K562 (cell line): ENCODE results near the gene NQO2. TPM values are rescaled to one million over a fixed set of nuclear protein-coding genes. Genes with fewer than 3 reads are reported as not detected.
A peak's percentile ranks its signal among the peaks of the same experiment; 100 is the strongest.

Experiments
- ASH1L ChIP-seq: fragments of 450-650 bp; IDR thresholded peaks from 2 replicates; pipeline ENCODE4 v1.6.1; 2018; ENCODE audit warnings: borderline replicate concordance, mild to moderate bottlenecking, low read depth; ENCODE audit not compliant: partially characterized antibody
- FIP1L1 ChIP-seq: fragments of 200-400 bp; formaldehyde crosslinking; IDR thresholded peaks from 2 replicates; pipeline ENCODE4 v1.6.1; 2018; ENCODE audit warnings: mild to moderate bottlenecking, low read depth, low read length; ENCODE audit not compliant: poor library complexity, severe bottlenecking
- FOXA1 ChIP-seq: fragments of 450-650 bp; IDR thresholded peaks from 2 replicates; pipeline ENCODE4 v1.6.1; 2016; ENCODE audit warnings: mild to moderate bottlenecking, borderline replicate concordance
- FOXJ2 ChIP-seq: fragments of 200-800 bp; sonication (Bioruptor generic); IDR thresholded peaks from 2 replicates; pipeline ENCODE4 v1.6.1; 2016; ENCODE audit warnings: missing genetic modification characterization, missing compliant biosample characterization
- FOXJ3 ChIP-seq: sonication (generic); formaldehyde crosslinking; IDR thresholded peaks from 2 replicates; pipeline ENCODE4 v1.4.0; 2020; ENCODE audit warnings: mild to moderate bottlenecking, missing genetic modification reagents
- GTF2F1 ChIP-seq: IDR thresholded peaks from 2 replicates; pipeline ENCODE4 v1.6.1; 2011; ENCODE audit warnings: low read depth, low read length, improper control_type of control experiment
- HEY1 ChIP-seq: fragments of 250-450 bp; sonication (Bioruptor Pico); IDR thresholded peaks from 2 replicates; pipeline ENCODE4 v1.5.0; 2020; ENCODE audit warnings: mild to moderate bottlenecking, moderate library complexity, borderline replicate concordance
- IRF2 ChIP-seq: sonication (generic); formaldehyde crosslinking; IDR thresholded peaks from 2 replicates; pipeline ENCODE4 v1.8.1; 2022; ENCODE audit warnings: mild to moderate bottlenecking, missing genetic modification reagents
- KAT2B ChIP-seq: IDR thresholded peaks from one replicate; pipeline ENCODE4 v1.6.1; 2012; ENCODE audit warnings: low read depth, mild to moderate bottlenecking, control low read depth, inconsistent platforms, low read length, moderate library complexity
- KDM1A ChIP-seq, 2 experiments: fragments of 450-650 bp; IDR thresholded peaks; 2 replicates each; pipeline ENCODE4 v1.6.1; 2016; ENCODE audit warnings: mild to moderate bottlenecking in 2 of 2
- KDM2B ChIP-seq: fragments of 250-450 bp; sonication (Bioruptor Pico); IDR thresholded peaks from 2 replicates; pipeline ENCODE4 v1.8.0; 2021; ENCODE audit warnings: mild to moderate bottlenecking, moderate library complexity
- KLF1 ChIP-seq: fragments of 450-650 bp; IDR thresholded peaks from 2 replicates; pipeline ENCODE4 v1.6.1; 2016; ENCODE audit warnings: missing genetic modification characterization, missing compliant biosample characterization
- KLF10 ChIP-seq: fragments of 250-450 bp; sonication (Bioruptor Pico); IDR thresholded peaks from 2 replicates; pipeline ENCODE4 v1.6.1; 2021; ENCODE audit warnings: matching md5 sums
- LEF1 ChIP-seq: fragments of 450-650 bp; IDR thresholded peaks from 2 replicates; pipeline ENCODE4 v1.6.1; 2016; ENCODE audit warnings: mild to moderate bottlenecking
- PHB2 ChIP-seq: fragments of 450-650 bp; IDR thresholded peaks from 2 replicates; pipeline ENCODE4 v1.6.1; 2017; ENCODE audit warnings: low read depth
- POLR2AphosphoS5 ChIP-seq: IDR thresholded peaks from 2 replicates; pipeline ENCODE4 v1.6.1; 2011; ENCODE audit warnings: mild to moderate bottlenecking, low read depth, low read length, moderate library complexity; ENCODE audit not compliant: control insufficient read depth, insufficient read depth
- PPARD ChIP-seq: fragments of 250-450 bp; sonication (Bioruptor Pico); IDR thresholded peaks from 2 replicates; pipeline ENCODE4 v1.8.0; 2022; ENCODE audit warnings: inconsistent platforms, mild to moderate bottlenecking, moderate library complexity
- RBBP5 ChIP-seq: fragments of 200-600 bp; sonication (generic); IDR thresholded peaks from 2 replicates; pipeline ENCODE4 v1.6.1; 2012; ENCODE audit warnings: borderline replicate concordance, mild to moderate bottlenecking, low read length, control low read depth, inconsistent platforms; ENCODE audit not compliant: insufficient read depth, poor library complexity, severe bottlenecking
- SIN3A ChIP-seq, 2 experiments: fragments of 150-350 bp in 1 of 2; IDR thresholded peaks; 2 replicates each; pipeline ENCODE4 v1.6.1; 2011 to 2016; ENCODE audit warnings: borderline replicate concordance in 2 of 2, low read depth in 2 of 2, low read length in 2 of 2, mild to moderate bottlenecking in 2 of 2, moderate library complexity in 2 of 2; ENCODE audit not compliant: control insufficient read depth in 1 of 2
- SMAD3 ChIP-seq: fragments of 450-650 bp; formaldehyde crosslinking; conservative IDR thresholded peaks from 2 replicates; pipeline ENCODE4 v1.4.0; 2020; ENCODE audit warnings: mild to moderate bottlenecking
- STAT5B ChIP-seq: fragments of 250-450 bp; sonication (Bioruptor Pico); IDR thresholded peaks from 2 replicates; pipeline ENCODE4 v1.8.0; 2021; ENCODE audit warnings: mild to moderate bottlenecking, inconsistent platforms
- ZBED1 ChIP-seq: IDR thresholded peaks from 2 replicates; pipeline ENCODE4 v1.6.1; 2014
- ZBTB7A ChIP-seq: IDR thresholded peaks from 2 replicates; pipeline ENCODE4 v1.6.1; 2011; ENCODE audit warnings: low read depth, mild to moderate bottlenecking, low read length, moderate library complexity, borderline replicate concordance; ENCODE audit not compliant: control insufficient read depth
- ZNF445 ChIP-seq: fragments of 250-450 bp; sonication (Bioruptor Pico); IDR thresholded peaks from 2 replicates; pipeline ENCODE4 v1.4.0; 2020; ENCODE audit warnings: low read depth, mild to moderate bottlenecking, moderate library complexity
- ZNF699 ChIP-seq: fragments of 250-450 bp; sonication (Bioruptor Pico); IDR thresholded peaks from 2 replicates; pipeline ENCODE4 v1.8.0; 2021; ENCODE audit warnings: mild to moderate bottlenecking, moderate library complexity; ENCODE audit not compliant: insufficient replicate concordance
- ZSCAN29 ChIP-seq: fragments of 450-650 bp; IDR thresholded peaks from 2 replicates; pipeline ENCODE4 v1.6.1; 2017
- polyA plus RNA-seq, 8 experiments: library from polyadenylated mRNA; depleted of rRNA in 4 of 8; stranded (reverse) in 5 of 8; unstranded in 3 of 8; fragments of >200 nt; fragmentation: Nextera tagmentation in 2 of 8; fragmentation: Illumina TruSeq in 1 of 8; extraction: Ambion mirVana in 2 of 8; extraction: Trizol in 1 of 8; gene quantifications; 2 replicates each; pipeline versions ENCODE4 v1.2.1 to v1.2.3, GENCODE V29; 2011 to 2014; ENCODE audit warnings: inconsistent platforms in 1 of 8, missing spikeins in 1 of 8
- total RNA-seq, 7 experiments: library from RNA; depleted of rRNA in 6 of 7; stranded (reverse); fragments of >200 nt in 6 of 7; fragmentation: Illumina TruSeq in 2 of 7; extraction: Trizol in 2 of 7; gene quantifications; 2 replicates each; pipeline versions ENCODE4 v1.2.1 to v1.2.3, GENCODE V29; 2011 to 2021; ENCODE audit warnings: low replicate concordance in 1 of 7
- TF ChIP-seq, protein P1 (sequence below): fragments of 450-650 bp; IDR thresholded peaks from one replicate; pipeline ENCODE4 v1.6.1; 2018; ENCODE audit warnings: mild to moderate bottlenecking, moderate library complexity; ENCODE audit not compliant: partially characterized antibody
- TF ChIP-seq, protein P2 (sequence below): fragments of 250-450 bp; sonication (Bioruptor Pico); IDR thresholded peaks from 2 replicates; pipeline ENCODE4 v1.9.0; 2021; ENCODE audit warnings: mild to moderate bottlenecking

Gene NQO2
- total and polyA plus RNA-seq, 9 of the 15 experiments (the other 6 are each of a cell fraction or from before 2014, with no cell fraction given), result 54.6 to 214 (median 116) TPM

DNA sequence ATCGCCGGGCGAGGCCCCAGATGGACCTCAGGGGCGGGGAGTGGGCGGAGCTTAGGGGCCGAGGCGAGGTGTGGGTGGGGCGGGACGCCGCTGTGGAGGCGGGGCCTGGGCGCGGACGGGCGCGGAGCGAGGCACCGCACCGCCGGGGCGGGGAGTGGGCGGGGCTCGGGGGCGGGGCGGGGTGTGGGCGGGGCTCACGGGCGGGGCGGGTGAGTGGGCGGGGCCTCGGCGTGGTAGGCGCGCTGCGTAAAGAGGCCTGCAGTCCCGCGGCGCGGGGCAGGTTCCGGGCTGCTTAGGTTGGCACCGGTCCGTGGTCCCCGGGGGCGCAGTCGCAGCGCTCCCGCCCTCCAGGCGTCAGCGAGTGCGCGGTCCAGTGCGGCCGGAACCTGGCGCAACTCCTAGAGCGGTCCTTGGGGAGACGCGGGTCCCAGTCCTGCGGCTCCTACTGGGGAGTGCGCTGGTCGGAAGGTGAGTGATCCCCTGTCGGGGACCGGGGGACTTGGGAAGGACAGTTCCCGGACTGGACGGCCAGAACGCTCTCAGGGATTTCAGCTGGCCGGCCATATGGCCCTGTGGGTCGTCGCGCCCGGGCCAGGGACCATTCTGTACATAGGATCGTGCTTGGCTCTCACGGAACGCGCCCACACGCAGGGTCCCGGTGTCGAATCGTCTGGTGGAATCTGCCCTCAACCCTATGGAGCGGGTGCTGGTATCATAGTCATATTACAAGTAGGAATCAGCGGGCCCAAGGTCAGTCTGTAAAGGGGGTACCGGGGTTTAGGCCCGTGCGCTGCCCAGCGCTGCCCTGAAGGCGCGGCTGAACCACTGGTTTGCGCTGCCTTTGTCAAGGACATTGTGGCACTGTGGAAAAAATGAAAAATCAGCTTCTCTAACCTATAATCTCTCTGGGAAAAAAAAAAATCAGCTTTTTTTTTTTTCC, at the start of gene NQO2 (continued):
- TF ChIP-seq ZNF445 (CRISPR knock-in tag) (no peak), FOXA1 (no peak), GTF2F1 (peak; percentile 65; the same call in 1 of the 2 replicates), KAT2B (no peak), KDM1A (IDR thresholded peaks at IDR 0.05) (no peak), POLR2AphosphoS5 (peak; percentile 77), KDM2B (CRISPR knock-in tag) (peak; percentile 60; the same call in 1 of the 2 replicates), PPARD (no peak), ASH1L (no peak), ZBED1 (0 out of 2 replicates have a peak, but pooled peaks have one; percentile 42), IRF2 (CRISPR knock-in tag) (no peak), FOXJ3 (no peak), ZSCAN29 (no peak), FIP1L1 (peak; percentile 69), KLF1 (tag) (no peak), ZBTB7A (peak; percentile 21; the same call in 1 of the 2 replicates), FOXJ2 (tag) (no peak; the same call in 1 of the 2 replicates), SMAD3 (CRISPR knock-in tag) (no peak), KLF10 (no peak), LEF1 (0 out of 2 replicates have a peak, but pooled peaks have one; percentile 16), HEY1 (no peak), STAT5B (no peak), RBBP5 (peak; percentile 90), PHB2 (no peak), ZNF699 (CRISPR knock-in tag) (no peak), SIN3A (IDR thresholded peaks at IDR 0.05; ENCODE audit: borderline replicate concordance in 2 of 2, control insufficient read depth in 1 of 2, low read depth in 2 of 2, low read length in 2 of 2) (peak in 1 of 2 experiments; percentile 71; a peak in 2 of 4 replicates)
- TF ChIP-seq, protein P1, sequence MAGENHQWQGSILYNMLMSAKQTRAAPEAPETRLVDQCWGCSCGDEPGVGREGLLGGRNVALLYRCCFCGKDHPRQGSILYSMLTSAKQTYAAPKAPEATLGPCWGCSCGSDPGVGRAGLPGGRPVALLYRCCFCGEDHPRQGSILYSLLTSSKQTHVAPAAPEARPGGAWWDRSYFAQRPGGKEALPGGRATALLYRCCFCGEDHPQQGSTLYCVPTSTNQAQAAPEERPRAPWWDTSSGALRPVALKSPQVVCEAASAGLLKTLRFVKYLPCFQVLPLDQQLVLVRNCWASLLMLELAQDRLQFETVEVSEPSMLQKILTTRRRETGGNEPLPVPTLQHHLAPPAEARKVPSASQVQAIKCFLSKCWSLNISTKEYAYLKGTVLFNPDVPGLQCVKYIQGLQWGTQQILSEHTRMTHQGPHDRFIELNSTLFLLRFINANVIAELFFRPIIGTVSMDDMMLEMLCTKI, result no peak
- TF ChIP-seq, protein P2, sequence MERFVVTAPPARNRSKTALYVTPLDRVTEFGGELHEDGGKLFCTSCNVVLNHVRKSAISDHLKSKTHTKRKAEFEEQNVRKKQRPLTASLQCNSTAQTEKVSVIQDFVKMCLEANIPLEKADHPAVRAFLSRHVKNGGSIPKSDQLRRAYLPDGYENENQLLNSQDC, result peak; percentile 71; the same call in 1 of the 2 replicates
